DMS 273 treated with DMSO at 0.1 percent for 48 hours (cell line): Measurements from ENCODE around the gene ARHGAP15.

Source experiments
- DNase-seq: peaks from one replicate; lab custom pipeline; 2025; lab: John Stamatoyannopoulos, UW

Gene ARHGAP15

GRCh38 chr2:143690235-143690634, 561.0 kb downstream of the ARHGAP15 start:
- DNase-seq: no peak

DNA sequence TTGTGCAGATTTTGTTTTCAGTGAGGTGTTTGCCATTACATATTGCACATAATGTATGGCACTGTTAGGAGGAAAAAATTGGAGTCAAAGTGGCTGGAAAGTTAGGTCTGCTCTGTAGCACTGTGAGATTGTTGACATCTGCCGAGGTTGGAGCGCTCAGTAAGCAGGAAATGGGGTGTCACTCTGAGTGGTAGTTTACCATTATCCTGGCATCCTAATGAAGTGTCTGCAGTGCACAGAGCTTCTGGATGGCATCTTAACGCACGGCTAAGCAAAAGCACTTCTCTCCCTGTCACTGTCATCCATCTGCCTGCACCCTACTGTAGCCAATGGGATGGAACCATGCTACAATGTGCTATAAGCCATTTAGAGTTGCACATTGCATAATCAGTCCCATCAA, 561.9 kb downstream of the ARHGAP15 start:
- DNase-seq: no peak

DNA sequence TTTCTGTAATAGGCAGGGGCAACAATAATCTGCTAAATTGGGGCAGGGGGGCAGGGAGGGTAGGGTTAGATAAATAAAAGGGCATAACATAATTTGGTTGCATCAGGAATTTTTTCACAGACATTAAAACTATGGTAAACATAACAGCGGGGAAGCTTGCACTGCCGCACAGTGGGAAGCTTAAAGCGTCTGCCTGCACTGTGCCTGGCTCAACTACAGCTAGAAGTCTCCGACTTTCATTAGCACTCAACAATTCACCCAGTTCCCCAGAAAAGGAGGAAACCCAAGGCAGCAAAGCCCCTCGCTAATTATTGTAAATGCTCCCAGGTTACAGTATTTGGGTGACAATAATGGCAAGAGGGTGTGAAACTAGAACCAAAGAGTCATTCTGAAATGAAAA, 562.9 kb downstream of the ARHGAP15 start:
- DNase-seq: no peak

DNA sequence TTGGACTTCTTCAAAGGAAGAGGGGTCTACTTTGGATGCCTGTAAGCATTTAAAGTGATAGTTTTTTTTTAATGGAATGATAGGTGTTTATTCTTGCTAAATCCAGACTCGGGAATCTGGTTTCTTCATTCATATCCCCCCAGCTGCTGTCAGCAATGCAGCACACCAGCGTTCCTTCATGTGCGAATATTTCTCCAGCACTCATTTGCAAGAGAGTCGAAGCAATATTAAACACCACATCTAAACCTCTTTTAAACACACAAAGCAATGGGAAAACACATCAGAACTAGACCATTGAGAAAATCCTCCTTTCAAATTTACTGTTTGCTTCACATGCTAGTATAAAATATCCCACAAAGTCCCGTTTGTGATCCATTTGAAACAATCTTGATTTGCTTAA, 563.7 kb downstream of the ARHGAP15 start:
- no peak for DNase-seq

DNA sequence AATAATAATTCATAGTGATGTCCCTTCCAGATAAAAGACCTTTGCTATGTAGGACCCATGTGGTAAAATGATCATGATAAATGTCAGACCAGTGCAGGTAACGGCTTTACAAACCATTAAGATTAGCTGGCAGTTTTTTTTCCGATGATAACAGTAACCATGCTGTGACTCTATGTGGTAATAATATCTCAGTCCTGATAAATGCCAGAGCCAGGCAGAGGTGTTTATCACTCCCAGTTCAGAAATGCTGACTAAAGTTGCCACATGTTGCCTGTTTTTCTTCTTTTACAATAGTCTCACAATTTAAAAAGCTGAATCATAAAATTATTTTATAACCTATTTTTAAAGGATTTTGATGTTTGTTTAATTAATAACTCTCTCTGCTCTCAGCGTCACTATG, 565.1 kb downstream of the ARHGAP15 start:
- no peak for DNase-seq

DNA sequence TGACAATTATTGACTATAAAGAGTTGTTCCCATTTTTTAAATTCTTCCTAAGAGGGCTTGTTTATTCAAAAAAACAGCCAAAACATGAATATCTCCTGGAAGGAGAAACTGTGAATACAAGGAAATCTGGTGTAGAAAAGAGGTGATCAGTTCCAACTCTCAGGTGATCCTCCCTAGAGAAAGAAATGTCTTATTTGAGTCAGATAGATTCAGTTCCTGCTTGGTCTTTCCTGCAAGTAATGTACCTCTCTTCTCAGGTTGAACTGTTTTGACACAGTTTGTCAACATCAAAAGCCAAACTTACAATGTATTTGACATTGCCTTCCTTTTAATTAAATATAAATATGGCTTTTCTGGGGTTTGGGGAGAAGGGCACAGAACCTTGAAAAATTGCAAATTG, 567.4 kb downstream of the ARHGAP15 start:
- no peak for DNase-seq

DNA sequence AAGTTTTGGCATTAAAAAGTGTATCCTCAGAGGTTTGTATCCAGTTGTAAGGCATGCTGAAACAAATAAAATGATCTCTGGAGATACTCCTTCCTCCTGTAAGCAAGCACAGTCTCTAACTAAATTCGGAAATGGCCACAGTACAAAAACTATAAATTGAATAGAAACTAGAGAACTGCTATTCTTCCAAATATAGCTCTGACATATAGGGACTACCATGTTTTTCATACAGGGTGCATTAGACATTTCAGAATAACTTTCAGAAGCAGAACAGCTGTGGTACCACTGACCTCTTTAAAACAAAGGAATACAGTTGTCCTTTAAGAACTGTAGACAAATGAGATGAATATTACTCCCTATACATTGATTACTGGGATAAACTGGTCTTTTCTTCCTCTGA, 568.5 kb downstream of the ARHGAP15 start:
- no peak for DNase-seq

GRCh38 chr2:143698352-143698751, 569.1 kb downstream of the ARHGAP15 start:
- no peak for DNase-seq

GRCh38 chr2:143698888-143699570, 569.8 kb downstream of the ARHGAP15 start:
- no peak for DNase-seq

DNA sequence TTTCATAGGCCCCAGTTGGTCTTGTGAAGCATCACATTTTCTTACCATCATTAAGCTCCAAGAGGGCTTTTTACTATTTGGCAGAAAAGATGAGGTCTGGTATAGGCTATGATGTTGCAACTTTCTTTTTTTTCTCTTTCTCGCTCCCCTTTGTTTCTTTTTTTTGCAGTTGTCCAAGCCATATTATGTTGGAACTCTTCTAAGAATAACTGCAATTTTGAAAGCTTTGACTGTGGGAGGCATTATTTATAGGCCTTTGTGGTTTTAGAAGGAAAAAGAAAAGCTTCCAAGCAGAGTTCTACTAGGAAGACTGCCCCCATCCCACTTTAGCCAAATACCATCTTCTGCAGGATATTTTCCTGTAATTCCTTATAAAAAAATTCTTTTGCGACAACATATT, 571.6 kb downstream of the ARHGAP15 start:
- no peak for DNase-seq

GRCh38 chr2:143701785-143702184, 572.6 kb downstream of the ARHGAP15 start:
- DNase-seq: no peak

DNA sequence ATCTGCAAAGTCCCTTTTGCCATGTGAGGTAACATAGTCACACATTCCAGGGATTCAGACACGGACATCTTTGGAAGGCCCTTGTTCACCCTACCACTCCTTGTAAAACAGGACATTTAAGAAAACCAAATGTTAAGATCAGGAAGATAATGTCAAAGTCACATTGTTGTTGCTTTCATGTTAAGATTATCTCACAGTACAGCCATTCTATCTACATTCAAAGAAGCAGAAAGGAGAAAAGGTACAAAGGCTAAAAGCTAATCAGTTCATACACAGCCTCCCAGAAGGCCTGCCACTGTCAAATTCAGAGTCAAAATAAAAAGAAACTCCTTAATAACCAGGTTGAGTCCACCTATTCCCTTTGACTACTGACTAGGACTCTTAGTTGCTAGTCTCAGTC, 573.7 kb downstream of the ARHGAP15 start:
- no peak for DNase-seq

DNA sequence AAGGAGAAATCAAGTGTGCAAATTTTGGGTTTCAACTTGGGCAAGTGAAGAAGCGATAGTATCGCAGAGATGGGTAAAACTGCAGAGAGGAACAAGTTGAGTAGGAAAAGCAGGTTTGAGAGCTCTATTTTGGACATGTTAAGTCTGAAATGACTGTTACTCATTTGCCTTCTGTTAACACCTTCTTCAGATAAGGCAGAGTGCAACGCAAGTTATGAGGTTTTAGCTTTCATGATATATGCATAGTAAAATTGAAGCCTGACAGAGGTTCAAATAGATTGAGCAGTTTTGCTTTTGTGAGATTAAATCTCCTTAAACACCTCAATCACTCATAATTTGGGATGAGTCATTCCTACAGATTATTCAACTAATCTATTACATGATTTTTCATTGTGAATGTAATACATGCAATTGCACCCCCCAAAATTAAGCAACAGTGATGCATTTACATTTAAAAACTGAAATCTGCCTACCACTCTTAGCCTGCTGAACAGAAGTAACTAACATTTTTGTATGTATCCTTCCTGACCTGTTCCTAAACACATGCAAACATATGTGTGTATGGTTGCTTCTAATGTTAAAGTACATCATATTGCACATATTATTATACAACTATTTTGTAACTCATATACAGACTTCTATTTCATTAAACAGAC, 575.4 kb downstream of the ARHGAP15 start:
- no peak for DNase-seq

GRCh38 chr2:143705108-143705707, 576.0 kb downstream of the ARHGAP15 start:
- DNase-seq: no peak

- DNase-seq: no peak
Measured at GRCh38 chr2:143706354-143706753, 577.1 kb downstream of the ARHGAP15 start.

DNA sequence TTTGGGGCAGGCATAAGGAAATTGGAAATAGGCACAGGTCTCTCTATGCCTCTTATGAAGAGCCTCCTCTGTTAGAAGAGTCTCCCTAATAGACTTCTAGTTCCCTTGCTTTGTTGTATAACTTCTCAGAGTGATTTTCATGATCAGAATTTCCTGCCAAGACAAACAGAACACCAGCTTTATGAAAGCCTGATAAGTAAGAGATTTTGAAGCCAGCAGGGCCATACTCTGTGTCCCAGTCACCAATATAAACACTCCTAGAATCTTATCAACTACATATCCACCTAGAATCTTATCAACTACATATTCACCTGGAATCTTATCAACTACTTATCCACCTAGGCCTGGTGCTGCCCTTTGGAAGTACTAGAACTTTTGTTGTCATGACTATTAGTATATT, 579.5 kb downstream of the ARHGAP15 start:
- no peak for DNase-seq

- no peak for DNase-seq
Measured at GRCh38 chr2:143710196-143710595, 581.0 kb downstream of the ARHGAP15 start.

GRCh38 chr2:143710879-143711278, 581.7 kb downstream of the ARHGAP15 start:
- no peak for DNase-seq

GRCh38 chr2:143716522-143716921, 587.3 kb downstream of the ARHGAP15 start:
- DNase-seq: no peak

- DNase-seq: no peak
Measured at GRCh38 chr2:143717053-143717452, 587.8 kb downstream of the ARHGAP15 start.

DNA sequence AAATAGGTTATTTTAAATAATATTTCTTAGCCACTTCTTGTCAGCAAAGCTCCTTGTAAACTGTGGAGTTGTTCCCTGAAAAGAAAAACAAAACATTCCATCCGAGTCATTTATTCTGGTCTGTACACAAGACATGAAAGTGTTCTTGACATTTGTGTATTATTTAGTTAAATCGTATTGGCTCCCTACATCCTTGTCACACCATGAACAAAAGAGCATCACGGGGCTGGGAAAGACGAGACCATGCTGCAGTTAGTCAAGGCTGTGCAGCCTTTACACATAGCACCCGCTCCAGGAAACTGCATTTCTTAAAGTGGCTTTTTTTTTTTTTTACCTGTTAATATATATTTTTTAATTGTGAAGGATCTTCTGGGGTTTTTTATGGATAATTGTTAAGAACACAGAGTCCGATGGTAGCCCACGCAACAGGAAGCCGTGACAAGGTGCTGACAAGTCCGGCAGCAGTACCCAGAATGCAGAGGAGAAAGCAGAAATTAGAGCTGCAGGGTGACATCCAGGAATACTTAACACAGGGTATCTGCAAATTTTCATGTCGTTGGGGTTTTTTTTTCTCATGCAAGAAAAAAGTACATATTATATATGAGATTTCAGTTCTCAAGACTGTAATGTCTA, 588.4 kb downstream of the ARHGAP15 start:
- DNase-seq: no peak

DNA sequence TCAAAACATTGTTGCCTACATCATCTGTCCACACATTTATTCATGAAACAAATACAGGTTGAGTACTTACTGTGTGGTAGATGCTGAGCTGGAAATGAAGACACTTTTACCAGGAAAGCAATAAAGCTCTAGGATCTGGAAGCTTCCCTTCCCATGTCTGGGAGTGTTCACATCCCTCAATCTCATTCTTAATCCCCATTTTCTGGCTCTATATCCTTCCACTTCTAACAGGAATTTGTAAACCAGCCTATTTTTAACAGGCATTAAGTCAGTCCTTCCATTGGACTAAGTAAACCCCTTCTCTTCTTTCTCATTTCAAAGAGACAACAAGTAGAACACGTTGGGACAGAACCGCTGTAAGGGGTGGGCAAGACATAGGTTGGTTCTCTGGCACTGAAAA, 589.5 kb downstream of the ARHGAP15 start:
- DNase-seq: no peak

DNA sequence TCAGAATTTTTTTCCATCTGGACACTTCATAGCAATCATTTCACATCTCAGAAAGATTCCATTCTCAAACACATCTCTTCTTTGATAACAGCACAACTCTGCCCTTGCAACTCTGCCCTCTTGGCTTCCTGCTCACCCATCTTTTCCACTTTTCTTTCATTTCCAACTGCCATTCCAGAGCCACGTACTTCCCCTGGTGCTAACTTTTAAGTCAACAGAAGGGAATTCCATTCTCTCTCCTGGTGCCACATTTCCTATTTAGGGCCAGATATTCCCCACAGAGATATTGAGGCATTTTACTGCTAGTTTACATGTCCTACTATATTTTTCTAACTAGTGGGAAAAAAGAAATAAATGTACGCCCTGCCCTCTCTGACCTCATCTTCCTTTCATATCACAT, 590.2 kb downstream of the ARHGAP15 start:
- DNase-seq: no peak
